T-cell (primary cell): ENCODE results near the gene SCMH1. TPM values are rescaled to one million over a fixed set of nuclear protein-coding genes. Genes with fewer than 3 reads are reported as not detected.

Experiments
- ATAC-seq, 4 experiments: fragments of 200-7000 bp in 3 of 4; fragments of 150-1000 bp in 1 of 4; cut with Tn5 transposase; replicated peaks in 1 of 4; 1 replicate in 3 of 4; 2 replicates in 1 of 4; pipeline ENCODE4 v1.10.0; 2021; ENCODE audit warnings: moderate library complexity in 3 of 4, mild to moderate bottlenecking in 2 of 4, moderate number of reproducible peaks in 1 of 4
- CTCF ChIA-PET, 2 donors: fragments of 300-600 bp; sonication (Branson Sonifier 250); formaldehyde crosslinking; loops; one replicate each; lab custom pipeline; 2022; ENCODE audit warnings: antibody characterized with exemption in 2 of 2; lab: Charles Lee
- POLR2A ChIA-PET, 2 donors: fragments of 300-600 bp; sonication (Branson Sonifier 250); formaldehyde crosslinking; loops; one replicate each; lab custom pipeline; 2022; ENCODE audit warnings: antibody characterized with exemption in 2 of 2; lab: Charles Lee
- DNase-seq, 35 experiments: peaks; one replicate each; pipeline versions ENCODE4 v3.0.0 to v3.0.0-alpha.2; 2013 to 2023
- H3K27ac ChIP-seq: one replicate; pipeline ENCODE4 v1.5.1; 2013; ENCODE audit warnings: low read length
- H3K27me3 ChIP-seq, 2 experiments: replicated peaks in 1 of 2; 1 replicate in 1 of 2; 2 replicates in 1 of 2; pipeline versions ENCODE4 v1.6.1 to v1.7.0; 2013; ENCODE audit warnings: low read length in 1 of 2, mixed read lengths in 1 of 2; ENCODE audit not compliant: control insufficient read depth in 2 of 2, insufficient read depth in 2 of 2; ENCODE audit errors: extremely low read depth in 1 of 2
- H3K36me3 ChIP-seq, 2 donors: 1 replicate in 1 of 2; 2 replicates in 1 of 2; pipeline versions ENCODE4 v1.6.1 to v1.7.0; 2013; ENCODE audit warnings: low read length in 1 of 2; ENCODE audit not compliant: control insufficient read depth in 2 of 2, insufficient read depth in 1 of 2; ENCODE audit errors: extremely low read depth in 1 of 2
- H3K4me1 ChIP-seq, 2 experiments: 1 replicate in 1 of 2; 2 replicates in 1 of 2; pipeline versions ENCODE4 v1.6.1 to v1.7.0; 2013; ENCODE audit warnings: low read length in 2 of 2, mixed read lengths in 1 of 2; ENCODE audit not compliant: insufficient read depth in 2 of 2, control insufficient read depth in 1 of 2; ENCODE audit errors: extremely low read depth in 1 of 2
- H3K4me3 ChIP-seq, 2 donors: 1 replicate in 1 of 2; 2 replicates in 1 of 2; pipeline versions ENCODE4 v1.5.1 to v1.7.0; 2013; ENCODE audit warnings: mild to moderate bottlenecking in 2 of 2, low read length in 1 of 2, moderate library complexity in 1 of 2; ENCODE audit not compliant: control insufficient read depth in 1 of 2; ENCODE audit errors: extremely low read depth in 1 of 2
- H3K9me3 ChIP-seq: 2 replicates; pipeline ENCODE4 v1.7.0; 2013
- H3K27ac Mint-ChIP-seq, 2 donors: one replicate each; pipeline ENCODE4 v1.8.0; 2020 to 2021; ENCODE audit warnings: mild to moderate bottlenecking in 2 of 2, mixed read lengths in 2 of 2
- H3K27me3 Mint-ChIP-seq, 2 donors: one replicate each; pipeline ENCODE4 v1.8.0; 2021 to 2022; ENCODE audit warnings: mixed read lengths in 2 of 2
- H3K36me3 Mint-ChIP-seq: one replicate; pipeline ENCODE4 v1.8.0; 2021; ENCODE audit warnings: mixed read lengths
- H3K4me1 Mint-ChIP-seq, 3 donors: one replicate each; pipeline ENCODE4 v1.8.0; 2020 to 2022; ENCODE audit warnings: mixed read lengths in 3 of 3, mild to moderate bottlenecking in 1 of 3
- H3K4me3 Mint-ChIP-seq, 3 donors: one replicate each; pipeline ENCODE4 v1.8.0; 2020 to 2022; ENCODE audit warnings: mild to moderate bottlenecking in 3 of 3, mixed read lengths in 3 of 3, moderate library complexity in 3 of 3
- H3K9me3 Mint-ChIP-seq, 3 donors: one replicate each; pipeline ENCODE4 v1.8.0; 2020 to 2022; ENCODE audit warnings: mixed read lengths in 3 of 3
- WGBS: methylation state at CpG from one replicate; pipeline ENCODE4 v1.1.5; 2013; ENCODE audit warnings: missing lambda C conversion rate; ENCODE audit not compliant: insufficient coverage; 5-methylcytosine and 5-hydroxymethylcytosine counted together
- total RNA-seq, 35 experiments: library from RNA in 6 of 35; stranded (reverse) in 6 of 35; fragments of 120-200 nt in 1 of 35; gene quantifications; one replicate each; pipeline versions ENCODE4 v1.2.1 to v1.2.4 and lab custom pipeline; 2013 to 2026

SCMH1 gene
- total RNA-seq, 5 donors from 2014 or later (not counting 1 experiment from before 2014, with no cell fraction given) = 14.8 to 24.2 (median 19.6) TPM

- Histone ChIP-seq H3K27me3 (no peaks in the 10 kb centered on the region), H3K27ac (no peak overlapping the region), H3K9me3 (no peaks in the 10 kb centered on the region), H3K36me3 (no peaks in the 10 kb centered on the region), H3K4me3 (no peak overlapping the region), H3K4me1 (no peaks in the 10 kb centered on the region)
- ATAC-seq (no peak), DNase-seq (no peak)
- peaks cover 8 to 17% (median 11%) of the 10 kb centered on the region in 3 donors for H3K9me3 Mint-ChIP-seq
- no CpG with 5 or more reads among the region's 1 CpG for WGBS
- no peaks in the 10 kb centered on the region for H3K27me3 Mint-ChIP-seq
- ChIA-PET CTCF (no interaction called here), POLR2A (no interaction called here)
- H3K36me3 Mint-ChIP-seq = peaks cover 52% of the 10 kb centered on the region
- no peak overlapping the region for H3K27ac Mint-ChIP-seq
- peaks cover 0 to 7% (median 0%) of the 10 kb centered on the region in 3 donors for H3K4me1 Mint-ChIP-seq
- H3K4me3 Mint-ChIP-seq = no peak overlapping the region
Measured at GRCh38 chr1:41171266-41171874, 70.7 kb downstream of the SCMH1 start.

GRCh38 chr1:41169799-41170180, 72.3 kb downstream of the SCMH1 start:
- no peaks in the 10 kb centered on the region for H3K27me3 Mint-ChIP-seq
- peaks cover 5 to 17% (median 11%) of the 10 kb centered on the region in 3 donors for H3K9me3 Mint-ChIP-seq
- CTCF ChIA-PET = no interaction called here
- no peaks in the 10 kb centered on the region for H3K36me3 ChIP-seq
- no peak overlapping the region for H3K4me3 Mint-ChIP-seq
- no peak overlapping the region for H3K27ac Mint-ChIP-seq
- no peaks in the 10 kb centered on the region for H3K9me3 ChIP-seq
- ATAC-seq = no peak
- no peak overlapping the region for H3K4me3 ChIP-seq
- POLR2A ChIA-PET = no interaction called here
- peaks cover 0 to 7% (median 0%) of the 10 kb centered on the region in 3 donors for H3K4me1 Mint-ChIP-seq
- peaks cover 40% of the 10 kb centered on the region for H3K36me3 Mint-ChIP-seq
- DNase-seq = no peak
- WGBS = no CpG with 5 or more reads among the region's 3 CpGs
- no peak overlapping the region for H3K27ac ChIP-seq
- no peaks in the 10 kb centered on the region for H3K27me3 ChIP-seq
- H3K4me1 ChIP-seq = no peaks in the 10 kb centered on the region

GRCh38 chr1:41169066-41169798, 72.9 kb downstream of the SCMH1 start:
- Mint-ChIP-seq H3K36me3 (peaks cover 37% of the 10 kb centered on the region), H3K4me1 (peaks cover 0 to 7% (median 0%) of the 10 kb centered on the region in 3 donors), H3K4me3 (no peak overlapping the region), H3K27ac (no peak overlapping the region), H3K27me3 (no peaks in the 10 kb centered on the region), H3K9me3 (peaks cover 5 to 17% (median 11%) of the 10 kb centered on the region in 3 donors)
- Histone ChIP-seq H3K36me3 (no peaks in the 10 kb centered on the region), H3K27me3 (no peaks in the 10 kb centered on the region), H3K4me1 (no peaks in the 10 kb centered on the region), H3K27ac (no peak overlapping the region), H3K4me3 (no peak overlapping the region), H3K9me3 (no peaks in the 10 kb centered on the region)
- WGBS = 94% methylated on average over 3 of the region's 7 CpGs
- no peak for ATAC-seq
- POLR2A ChIA-PET = no interaction called here
- DNase-seq = no peak
- CTCF ChIA-PET = no interaction called here

- no peak overlapping the region for H3K4me3 ChIP-seq
- H3K27me3 ChIP-seq = no peaks in the 10 kb centered on the region
- POLR2A ChIA-PET = no interaction called here
- Mint-ChIP-seq H3K27me3 (no peaks in the 10 kb centered on the region), H3K4me3 (no peak overlapping the region), H3K27ac (no peak overlapping the region), H3K36me3 (peaks cover 36% of the 10 kb centered on the region), H3K9me3 (peaks cover 5 to 17% (median 11%) of the 10 kb centered on the region in 3 donors), H3K4me1 (peaks cover 0 to 5% (median 0%) of the 10 kb centered on the region in 3 donors)
- no peak for ATAC-seq
- H3K9me3 ChIP-seq = no peaks in the 10 kb centered on the region
- no peak overlapping the region for H3K27ac ChIP-seq
- no peaks in the 10 kb centered on the region for H3K36me3 ChIP-seq
- no CpG with 5 or more reads among the region's 3 CpGs for WGBS
- no peak for DNase-seq
- CTCF ChIA-PET = no interaction called here
- no peaks in the 10 kb centered on the region for H3K4me1 ChIP-seq
Measured at GRCh38 chr1:41167667-41168066, 74.4 kb downstream of the SCMH1 start.

- no peak overlapping the region for H3K27ac Mint-ChIP-seq
- no CpG with 5 or more reads among the region's 2 CpGs for WGBS
- Histone ChIP-seq H3K4me3 (no peak overlapping the region), H3K4me1 (no peaks in the 10 kb centered on the region), H3K27ac (no peak overlapping the region), H3K9me3 (no peaks in the 10 kb centered on the region), H3K27me3 (no peaks in the 10 kb centered on the region), H3K36me3 (peaks cover 0 to 5% of the 10 kb centered on the region in 2 donors)
- DNase-seq (no peak), ATAC-seq (no peak)
- no peaks in the 10 kb centered on the region for H3K4me1 Mint-ChIP-seq
- H3K27me3 Mint-ChIP-seq = no peaks in the 10 kb centered on the region
- ChIA-PET POLR2A (no interaction called here), CTCF (no interaction called here)
- H3K9me3 Mint-ChIP-seq = peaks cover 5 to 12% (median 11%) of the 10 kb centered on the region in 3 donors
- H3K4me3 Mint-ChIP-seq = no peak overlapping the region
- peaks cover 30% of the 10 kb centered on the region for H3K36me3 Mint-ChIP-seq
Measured at GRCh38 chr1:41164727-41165126, 77.4 kb downstream of the SCMH1 start.

GRCh38 chr1:41162441-41162840, 79.7 kb downstream of the SCMH1 start:
- no peaks in the 10 kb centered on the region for H3K4me1 ChIP-seq
- Mint-ChIP-seq H3K36me3 (peaks cover 28% of the 10 kb centered on the region), H3K4me1 (no peaks in the 10 kb centered on the region), H3K9me3 (peaks cover 0 to 7% (median under 1%) of the 10 kb centered on the region in 3 donors), H3K27me3 (no peaks in the 10 kb centered on the region), H3K4me3 (no peak overlapping the region), H3K27ac (no peak overlapping the region)
- ATAC-seq (no peak), DNase-seq (no peak)
- no peak overlapping the region for H3K4me3 ChIP-seq
- CTCF ChIA-PET = no interaction called here
- H3K9me3 ChIP-seq = no peaks in the 10 kb centered on the region
- H3K27ac ChIP-seq = no peak overlapping the region
- 89% methylated on average over 3 of the region's 3 CpGs for whole genome bisulfite sequencing
- peaks cover 0 to 5% of the 10 kb centered on the region in 2 donors for H3K36me3 ChIP-seq
- H3K27me3 ChIP-seq = no peaks in the 10 kb centered on the region
- POLR2A ChIA-PET = no interaction called here
